ENCODE data around the gene NRL.

- TF ChIP-seq POLR2A (IDR thresholded peaks at IDR 0.05) (peak in 1 of 2 donors; percentile 28), CTCF (IDR thresholded peaks at IDR 0.05) (peak; percentile 61 to 90 (median 72))
Observed at GRCh38 chr14:24036169-24036962, 78.4 kb downstream of the NRL start.

Measured in heart left ventricle (tissue), 13 donors.